Aorta (tissue), 5 donors: ENCODE data around the gene LUM. TPM values are rescaled to one million over a fixed set of nuclear protein-coding genes. Genes with fewer than 3 reads are reported as not detected.
"Not testable (repeated sequence)": the region's sequence is repeated elsewhere in the genome, so short reads cannot be mapped to it uniquely, and the experiment has no call there.

Experiments
- ATAC-seq: fragments of 200-7000 bp; cut with Tn5 transposase; one replicate; pipeline ENCODE4 v1.9.1; 2022; ENCODE audit warnings: moderate library complexity; ENCODE audit not compliant: low FRiP score
- DNase-seq, 2 donors: peaks; one replicate each; pipeline ENCODE4 v3.0.0-alpha.2; 2020
- H3K27ac ChIP-seq, 2 donors: one replicate each; pipeline ENCODE4 v1.5.1; 2013; ENCODE audit warnings: low read length in 2 of 2, mild to moderate bottlenecking in 2 of 2, moderate library complexity in 2 of 2, control low read depth in 1 of 2, inconsistent platforms in 1 of 2, low read depth in 1 of 2
- H3K27me3 ChIP-seq, 2 donors: one replicate each; pipeline ENCODE4 v1.6.1; 2013; ENCODE audit warnings: control low read depth in 1 of 2, low read length in 1 of 2, mild to moderate bottlenecking in 1 of 2, moderate library complexity in 1 of 2; ENCODE audit not compliant: insufficient read depth in 2 of 2, control insufficient read depth in 1 of 2
- H3K36me3 ChIP-seq, 2 donors: one replicate each; pipeline ENCODE4 v1.6.1; 2013; ENCODE audit warnings: control low read depth in 1 of 2, low read length in 1 of 2, mild to moderate bottlenecking in 1 of 2; ENCODE audit not compliant: insufficient read depth in 2 of 2, control insufficient read depth in 1 of 2
- H3K4me1 ChIP-seq, 2 donors: one replicate each; pipeline ENCODE4 v1.6.1; 2013; ENCODE audit warnings: low read length in 2 of 2, control low read depth in 1 of 2, mild to moderate bottlenecking in 1 of 2, moderate library complexity in 1 of 2; ENCODE audit not compliant: insufficient read depth in 2 of 2, control insufficient read depth in 1 of 2
- H3K4me3 ChIP-seq, 2 donors: one replicate each; pipeline ENCODE4 v1.5.1; 2013; ENCODE audit warnings: low read length in 2 of 2, control low read depth in 1 of 2, mild to moderate bottlenecking in 1 of 2
- H3K9me3 ChIP-seq: one replicate; pipeline ENCODE4 v1.6.1; 2013; ENCODE audit warnings: mild to moderate bottlenecking, low read length; ENCODE audit not compliant: control insufficient read depth
- WGBS, 2 donors: extraction: QIAGEN DNeasy Blood & Tissue Kit; methylation state at CpG; one replicate each; pipeline ENCODE4 v1.1.7; 2013; 5-methylcytosine and 5-hydroxymethylcytosine counted together
- intact Hi-C, 2 donors: fragments of 100-400 bp; cut with DNase I; formaldehyde crosslinking; loops; one replicate each; pipeline versions ENCODE4 v1.14.2 to v1.15.0; 2022
- polyA plus RNA-seq, 2 donors: library from polyadenylated mRNA; stranded (reverse); fragments of 200-250 nt; gene quantifications; one replicate each; pipeline ENCODE4 v1.2.3, GENCODE V29; 2013
- total RNA-seq, 2 donors: library from RNA; stranded (reverse); fragmentation: NEBNext Ultra II Directional; extraction: Animal tissue kit (Norgen Biotek cat#: 25700); gene quantifications; one replicate each; pipeline ENCODE4 v1.2.1, GENCODE V29; 2021
- donor health status: healthy with polysubstance abuse.
- donor health status: Bipolar disorder and iron deficiency.
- donor health status: DM: no; HTN: no; CAD: no.
- donor health status: DM: no; HTN: no; CAD: no.
- donor health status: DM: yes; HTN: yes; CAD: no.

The LUM gene
- total and polyA plus RNA-seq, 4 donors = 92.4 to 628 (median 221) TPM

GRCh38 chr12:91094032-91094662, 17.1 kb downstream of the LUM start:
- H3K27ac ChIP-seq = no peak overlapping the region
- ATAC-seq (no peak), DNase-seq (no peak)
- no peak overlapping the region for H3K4me3 ChIP-seq
- no peaks in the 10 kb centered on the region for H3K4me1 ChIP-seq
- no peaks in the 10 kb centered on the region for H3K9me3 ChIP-seq
- no peaks in the 10 kb centered on the region for H3K36me3 ChIP-seq
- H3K27me3 ChIP-seq = no peaks in the 10 kb centered on the region
- intact Hi-C loops = no loop called here

GRCh38 chr12:91093341-91093740, 18.0 kb downstream of the LUM start:
- no peak overlapping the region for H3K4me3 ChIP-seq
- ATAC-seq = no peak
- no peaks in the 10 kb centered on the region for H3K36me3 ChIP-seq
- intact Hi-C loops = no loop called here
- no peak for DNase-seq
- 94% methylated on average over 4 of the region's 4 CpGs for WGBS, 2 donors
- no peaks in the 10 kb centered on the region for H3K4me1 ChIP-seq
- no peaks in the 10 kb centered on the region for H3K27me3 ChIP-seq
- no peak overlapping the region for H3K27ac ChIP-seq
- H3K9me3 ChIP-seq = no peaks in the 10 kb centered on the region

GRCh38 chr12:91091916-91092715, 19.2 kb downstream of the LUM start:
- Histone ChIP-seq H3K4me1 (no peaks in the 10 kb centered on the region), H3K4me3 (no peak overlapping the region), H3K9me3 (peaks cover 2% of the 10 kb centered on the region), H3K27me3 (no peaks in the 10 kb centered on the region), H3K27ac (no peak overlapping the region), H3K36me3 (no peaks in the 10 kb centered on the region)
- no peak for DNase-seq
- ATAC-seq = no peak
- 78% methylated on average over 6 of the region's 6 CpGs for WGBS, 2 donors
- intact Hi-C loops = no loop called here

- H3K36me3 ChIP-seq, H3K9me3 ChIP-seq, DNase-seq, ATAC-seq, H3K4me1 ChIP-seq, H3K4me3 ChIP-seq, intact Hi-C loops, H3K27ac ChIP-seq, H3K27me3 ChIP-seq: not testable (repeated sequence)
- WGBS, 2 donors = 93 to 97% methylated on average over 2 of the region's 2 CpGs
Measured at GRCh38 chr12:91089953-91090352, 21.3 kb downstream of the LUM start.

- DNase-seq (no peak), ATAC-seq (no peak)
- H3K27me3 ChIP-seq = no peaks in the 10 kb centered on the region
- no peaks in the 10 kb centered on the region for H3K36me3 ChIP-seq
- 15 to 23% methylated on average over 1 of the region's 1 CpG for WGBS, 2 donors
- H3K4me3 ChIP-seq = no peak overlapping the region
- H3K4me1 ChIP-seq = no peaks in the 10 kb centered on the region
- H3K9me3 ChIP-seq = no peaks in the 10 kb centered on the region
- no peak overlapping the region for H3K27ac ChIP-seq
- intact Hi-C loops = no loop called here
Measured at GRCh38 chr12:91080041-91080440, 31.3 kb downstream of the LUM start.

- no peaks in the 10 kb centered on the region for H3K9me3 ChIP-seq
- no peak overlapping the region for H3K4me3 ChIP-seq
- intact Hi-C loops = no loop called here
- H3K4me1 ChIP-seq = no peaks in the 10 kb centered on the region
- no peaks in the 10 kb centered on the region for H3K36me3 ChIP-seq
- 44 to 45% methylated on average over 1 of the region's 1 CpG for WGBS, 2 donors
- no peak overlapping the region for H3K27ac ChIP-seq
- no peak for DNase-seq
- ATAC-seq = no peak
- H3K27me3 ChIP-seq = no peaks in the 10 kb centered on the region
Measured at GRCh38 chr12:91078501-91078900, 32.8 kb downstream of the LUM start.

GRCh38 chr12:91077228-91077954, 33.9 kb downstream of the LUM start:
- no peak overlapping the region for H3K4me3 ChIP-seq
- no peaks in the 10 kb centered on the region for H3K36me3 ChIP-seq
- 93 to 95% methylated on average over 5 of the region's 5 CpGs for WGBS, 2 donors
- ATAC-seq (no peak), DNase-seq (no peak)
- H3K9me3 ChIP-seq = no peaks in the 10 kb centered on the region
- no peak overlapping the region for H3K27ac ChIP-seq
- H3K27me3 ChIP-seq = no peaks in the 10 kb centered on the region
- no peaks in the 10 kb centered on the region for H3K4me1 ChIP-seq
- intact Hi-C loops = no loop called here

GRCh38 chr12:91074851-91075250, 36.4 kb downstream of the LUM start:
- Histone ChIP-seq H3K4me1 (no peaks in the 10 kb centered on the region), H3K4me3 (no peak overlapping the region), H3K9me3 (no peaks in the 10 kb centered on the region), H3K27me3 (no peaks in the 10 kb centered on the region), H3K36me3 (no peaks in the 10 kb centered on the region), H3K27ac (no peak overlapping the region)
- no peak for DNase-seq
- 67 to 81% methylated on average over 1 of the region's 1 CpG for WGBS, 2 donors
- ATAC-seq = no peak
- intact Hi-C loops = no loop called here
